Activated T-helper 2 cell treated with anti-CD3 and anti-CD28 coated beads, Interferon-gamma antibody, Interleukin-2, Interleukin-4, amounts not matched to agents 10 μg/mL and 5 μg/mL and 100 μg/mL, durations not matched to agents 14 hours and 24 hours and 36 hours (primary cell): Measurements from ENCODE around the gene ANKRD35. TPM values are rescaled to one million over a fixed set of nuclear protein-coding genes. Genes with fewer than 3 reads are reported as not detected.

Experiments
- total RNA-seq: library from RNA; stranded (reverse); gene quantifications from 2 replicates; pipeline ENCODE4 v1.2.3, GENCODE V29; 2022

ANKRD35 gene
- total RNA-seq, 1 donor from 2014 or later: 0.23 TPM

Other genes starting within 250 kb of the ANKRD35 start
- 0.21 TPM in 1 of 2 replicates, not detected in the other for gene PDZK1, start 178.5 kb downstream of the ANKRD35 start, total RNA-seq
- not detected in 2 replicates for gene CD160, start 166.4 kb downstream of the ANKRD35 start, total RNA-seq
- gene RNF115, start 61.8 kb downstream of the ANKRD35 start, total RNA-seq: 15.5 TPM in 2 replicates
- gene POLR3C, start 61.7 kb downstream of the ANKRD35 start, total RNA-seq: 31.6 and 33.4 TPM in 2 replicates
- 2.6 and 3.4 TPM in 2 replicates for gene NUDT17, start 40.2 kb downstream of the ANKRD35 start, total RNA-seq
- 21.1 and 21.3 TPM in 2 replicates for gene PIAS3, start 26.8 kb downstream of the ANKRD35 start, total RNA-seq
- gene ITGA10, start 24.2 kb upstream of the ANKRD35 start, total RNA-seq: 0.89 and 1.1 TPM in 2 replicates
- gene PEX11B, start 32.9 kb upstream of the ANKRD35 start, total RNA-seq: 22.1 and 23.4 TPM in 2 replicates
- gene RBM8A, start 41.6 kb upstream of the ANKRD35 start, total RNA-seq: 270 and 287 TPM in 2 replicates
- gene LIX1L, start 72.2 kb upstream of the ANKRD35 start, total RNA-seq: 38.1 and 39.4 TPM in 2 replicates
- 4.1 TPM in 2 replicates for gene ANKRD34A, start 78.7 kb upstream of the ANKRD35 start, total RNA-seq
- gene POLR3GL, start 78.8 kb upstream of the ANKRD35 start, total RNA-seq: 13.2 and 14.7 TPM in 2 replicates
- 37.8 and 39.1 TPM in 2 replicates for gene TXNIP, start 110.7 kb upstream of the ANKRD35 start, total RNA-seq
- not detected in 2 replicates for gene HJV, start 135.9 kb upstream of the ANKRD35 start, total RNA-seq